Stimulated activated CD4-positive, alpha-beta T cell treated with anti-CD3 and anti-CD28 coated beads, Interleukin-1b, Interleukin-23, amount 100 ng/mL, for 1 hour (primary cell): ENCODE results near the gene PSMA1.
"Not testable (repeated sequence)": the region's sequence is repeated elsewhere in the genome, so short reads cannot be mapped to it uniquely, and the experiment has no call there.

ENCODE experiments used
- DNase-seq, 2 donors: peaks; one replicate each; pipeline ENCODE4 v3.0.0-alpha.2; 2020; ENCODE audit warnings: low read depth in 2 of 2

The PSMA1 gene

GRCh38 chr11:14519917-14520746 is at the start of gene PSMA1:
Gene PSMA1, minus strand, starts transcription at chr11:14520386. Its CDS starts 87 bp downstream, at chr11:14520299.
- DNase-seq, result peak; percentile 60 to 81

GRCh38 chr11:14569516-14569915 is 49.3 kb upstream of the PSMA1 start:
- DNase-seq, result not testable (repeated sequence)

GRCh38 chr11:14567064-14567651 is 47.0 kb upstream of the PSMA1 start:
- DNase-seq, result no peak

- no peak for DNase-seq
These were observed 46.3 kb upstream of the PSMA1 start for GRCh38 chr11:14566331-14567063.

- no peak for DNase-seq
These were observed 45.7 kb upstream of the PSMA1 start for GRCh38 chr11:14565845-14566244.

- no peak for DNase-seq
These were observed 35.6 kb upstream of the PSMA1 start for GRCh38 chr11:14555818-14556217.

GRCh38 chr11:14554959-14555358 is 34.8 kb upstream of the PSMA1 start:
- no peak for DNase-seq

GRCh38 chr11:14552089-14552488 is 31.9 kb upstream of the PSMA1 start:
- no peak for DNase-seq

GRCh38 chr11:14551380-14551779 is 31.2 kb upstream of the PSMA1 start:
- no peak for DNase-seq

GRCh38 chr11:14549891-14550290 is 29.7 kb upstream of the PSMA1 start:
- DNase-seq, result no peak

GRCh38 chr11:14547440-14547839 is 27.3 kb upstream of the PSMA1 start:
- DNase-seq, result no peak

- DNase-seq, result no peak
These were observed 26.5 kb upstream of the PSMA1 start for GRCh38 chr11:14546672-14547071.

GRCh38 chr11:14544611-14545010 is 24.4 kb upstream of the PSMA1 start:
- no peak for DNase-seq

- DNase-seq, result no peak
These were observed 23.1 kb upstream of the PSMA1 start for GRCh38 chr11:14543260-14543659.

GRCh38 chr11:14542324-14542723 is 22.1 kb upstream of the PSMA1 start:
- DNase-seq, result no peak

GRCh38 chr11:14541192-14541947 is 21.2 kb upstream of the PSMA1 start:
- no peak for DNase-seq

- DNase-seq, result no peak
These were observed 19.8 kb upstream of the PSMA1 start for GRCh38 chr11:14539982-14540421.

- no peak for DNase-seq
These were observed 18.9 kb upstream of the PSMA1 start for GRCh38 chr11:14538926-14539554.

- DNase-seq, result no peak
These were observed 18.2 kb upstream of the PSMA1 start for GRCh38 chr11:14538271-14538925.

GRCh38 chr11:14537134-14537599 is 17.0 kb upstream of the PSMA1 start:
- no peak for DNase-seq

- DNase-seq, result not testable (repeated sequence)
These were observed 15.0 kb upstream of the PSMA1 start for GRCh38 chr11:14535166-14535565.
